ENCODE data around the gene RRP1B.
"Not testable (repeated sequence)": the region's sequence is repeated elsewhere in the genome, so short reads cannot be mapped to it uniquely, and the experiment has no call there.

Gene RRP1B

DNA sequence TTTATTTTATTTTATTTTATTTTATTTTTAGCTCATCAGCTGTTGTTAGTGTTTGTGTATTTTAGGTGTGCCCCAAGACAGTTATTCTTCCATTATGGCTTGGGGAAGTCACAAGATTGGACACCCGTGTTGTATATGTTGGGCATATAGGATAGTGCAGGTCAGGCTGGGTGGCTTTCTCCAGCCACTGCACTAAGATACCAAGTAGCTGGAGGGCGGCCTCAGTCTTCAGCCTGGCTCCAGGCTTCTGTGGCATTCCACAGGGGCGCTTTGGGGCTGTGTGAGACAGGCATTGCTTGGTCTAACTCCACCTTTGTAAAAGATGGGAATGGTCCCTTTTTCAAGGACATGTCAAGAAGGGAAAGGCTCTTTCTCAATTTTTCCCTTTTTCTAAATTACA lies 16.5 kb downstream of the RRP1B start:
- DNase-seq (ENCODE audit: low read depth) = no peak

DNA sequence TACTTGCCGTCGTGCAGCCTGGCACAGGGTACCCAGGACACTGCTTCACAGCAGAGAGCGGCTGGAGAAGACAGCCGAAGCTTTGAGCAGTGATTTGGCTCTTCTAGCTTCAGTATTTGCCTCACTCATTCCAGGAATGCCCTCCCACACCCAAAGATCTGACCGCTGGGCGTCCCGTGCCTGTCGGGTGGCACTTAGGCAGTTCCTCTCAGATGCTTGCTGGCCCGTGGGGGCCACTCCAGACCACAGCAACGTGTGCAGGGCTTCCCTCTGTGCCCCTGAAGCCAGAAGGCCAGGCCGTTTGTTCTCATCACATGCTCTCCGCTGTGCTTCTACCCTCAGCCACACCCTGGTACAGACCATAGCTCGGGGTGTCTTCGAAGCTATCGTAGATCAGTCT lies 17.0 kb downstream of the RRP1B start:
- no peak for DNase-seq (ENCODE audit: low read depth)

DNA sequence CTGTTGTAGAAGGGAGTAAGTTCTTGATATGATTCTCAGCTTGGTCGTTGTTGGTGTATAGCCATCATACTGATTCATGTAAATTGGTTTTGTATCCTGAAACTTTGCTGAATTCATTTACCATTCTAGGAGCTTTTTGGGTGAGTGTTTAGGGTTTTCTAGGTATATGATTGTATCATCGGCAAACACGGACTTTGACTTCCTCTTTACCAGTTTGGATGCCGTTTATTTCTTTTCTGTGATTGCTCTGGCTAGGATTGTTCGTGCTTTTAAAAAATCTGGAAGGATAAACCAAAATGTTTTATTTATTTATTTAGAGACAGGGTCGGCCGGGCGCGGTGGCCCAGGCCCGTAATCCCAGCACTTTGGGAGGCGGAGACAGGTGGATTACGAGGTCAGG lies 20.6 kb downstream of the RRP1B start:
- no peak for DNase-seq (ENCODE audit: low read depth)

DNA sequence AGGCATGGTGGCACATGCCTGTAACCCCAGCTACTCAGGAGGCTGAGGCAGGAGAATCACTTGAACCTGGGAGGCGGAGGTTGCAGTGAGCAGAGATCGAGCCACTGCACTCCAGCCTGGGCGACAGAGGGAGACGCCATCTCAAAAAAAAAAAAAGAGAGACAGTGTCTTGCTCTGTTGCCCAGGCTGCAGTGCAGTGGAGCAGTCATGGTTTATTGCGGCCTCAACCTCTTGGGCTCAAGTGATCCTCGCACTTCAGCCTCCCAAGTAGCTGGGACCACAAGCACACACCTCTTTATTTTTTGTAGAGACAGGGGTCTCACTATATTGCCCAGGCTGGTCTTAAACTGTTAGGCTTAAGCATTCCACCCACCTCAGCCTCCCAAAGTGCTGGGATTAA lies 21.1 kb downstream of the RRP1B start:
- not testable (repeated sequence) for DNase-seq (ENCODE audit: low read depth)

DNA sequence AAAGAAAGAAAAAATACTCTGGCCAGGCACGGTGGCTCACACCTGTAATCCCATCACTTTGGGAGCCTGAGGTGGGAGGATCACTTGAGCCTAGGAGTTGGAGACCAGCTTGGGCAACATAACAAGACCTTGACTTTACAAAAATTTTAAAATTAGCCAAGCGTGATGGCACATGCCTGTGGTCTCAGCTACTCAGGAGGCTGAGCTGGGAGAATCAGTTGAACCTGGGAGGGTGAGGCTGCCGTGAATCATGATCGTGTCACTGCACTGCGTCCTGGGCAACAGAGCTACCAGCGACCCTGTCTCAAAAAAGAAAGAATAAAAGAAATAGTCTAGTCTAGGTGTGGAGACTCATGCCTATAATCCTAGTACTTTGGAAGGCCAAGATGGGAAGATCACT lies 22.3 kb downstream of the RRP1B start:
- no peak for DNase-seq (ENCODE audit: low read depth)

DNA sequence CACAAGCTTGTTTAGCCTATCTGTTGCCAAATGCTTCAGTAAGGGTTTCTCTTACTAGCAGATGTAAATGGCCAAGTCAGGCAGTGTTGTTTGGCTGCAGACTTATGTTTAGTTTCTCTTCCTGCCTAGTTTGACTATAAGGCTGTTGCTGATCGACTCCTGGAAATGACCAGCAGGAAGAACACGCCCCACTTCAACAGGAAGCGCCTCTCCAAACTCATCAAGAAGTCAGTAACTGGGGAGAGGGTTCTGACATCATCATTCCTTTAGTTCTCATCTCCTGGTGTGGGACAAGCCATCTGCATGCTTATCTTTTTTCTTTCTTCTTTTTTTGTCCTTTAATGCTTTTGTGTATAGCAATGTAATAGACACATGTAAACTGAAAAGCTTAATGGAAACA lies 25.1 kb downstream of the RRP1B start:
- DNase-seq (ENCODE audit: low read depth) = no peak

DNA sequence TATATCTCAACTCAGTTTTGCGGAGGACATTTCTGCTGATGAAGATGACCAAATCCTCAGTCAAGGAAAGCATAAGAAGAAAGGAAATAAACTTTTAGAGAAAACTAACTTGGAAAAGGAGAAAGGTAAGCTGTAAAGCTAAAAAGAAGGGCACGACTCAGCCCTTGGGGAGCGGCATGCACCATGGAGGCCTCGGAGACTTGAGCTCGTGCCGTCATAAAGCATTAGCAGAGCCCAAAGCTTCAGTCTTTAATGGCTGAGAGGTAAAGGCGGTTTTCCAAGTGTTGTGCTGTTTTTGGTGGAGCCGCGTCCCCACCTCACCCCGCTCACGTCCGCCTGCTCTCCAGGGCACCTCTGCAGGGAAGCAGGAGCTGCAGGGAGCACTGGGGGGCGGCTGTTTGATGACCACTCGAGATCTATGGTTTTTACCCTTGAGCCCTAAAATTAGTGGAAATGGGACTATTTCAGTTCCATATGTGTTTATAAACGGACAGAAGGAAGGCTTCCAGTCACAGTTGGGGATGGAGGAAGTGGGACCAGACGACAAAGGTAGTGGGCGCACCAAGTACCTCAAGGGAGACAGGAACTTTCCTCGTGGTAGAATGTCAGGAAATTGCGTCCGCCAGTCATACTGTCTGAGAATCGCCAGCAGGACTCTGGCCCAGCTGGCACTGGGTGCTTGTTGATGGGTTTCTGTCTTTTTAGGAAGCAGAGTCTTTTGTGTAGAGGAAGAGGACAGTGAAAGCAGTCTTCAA lies 27.6 kb downstream of the RRP1B start:
- no peak for DNase-seq (ENCODE audit: low read depth)

DNA sequence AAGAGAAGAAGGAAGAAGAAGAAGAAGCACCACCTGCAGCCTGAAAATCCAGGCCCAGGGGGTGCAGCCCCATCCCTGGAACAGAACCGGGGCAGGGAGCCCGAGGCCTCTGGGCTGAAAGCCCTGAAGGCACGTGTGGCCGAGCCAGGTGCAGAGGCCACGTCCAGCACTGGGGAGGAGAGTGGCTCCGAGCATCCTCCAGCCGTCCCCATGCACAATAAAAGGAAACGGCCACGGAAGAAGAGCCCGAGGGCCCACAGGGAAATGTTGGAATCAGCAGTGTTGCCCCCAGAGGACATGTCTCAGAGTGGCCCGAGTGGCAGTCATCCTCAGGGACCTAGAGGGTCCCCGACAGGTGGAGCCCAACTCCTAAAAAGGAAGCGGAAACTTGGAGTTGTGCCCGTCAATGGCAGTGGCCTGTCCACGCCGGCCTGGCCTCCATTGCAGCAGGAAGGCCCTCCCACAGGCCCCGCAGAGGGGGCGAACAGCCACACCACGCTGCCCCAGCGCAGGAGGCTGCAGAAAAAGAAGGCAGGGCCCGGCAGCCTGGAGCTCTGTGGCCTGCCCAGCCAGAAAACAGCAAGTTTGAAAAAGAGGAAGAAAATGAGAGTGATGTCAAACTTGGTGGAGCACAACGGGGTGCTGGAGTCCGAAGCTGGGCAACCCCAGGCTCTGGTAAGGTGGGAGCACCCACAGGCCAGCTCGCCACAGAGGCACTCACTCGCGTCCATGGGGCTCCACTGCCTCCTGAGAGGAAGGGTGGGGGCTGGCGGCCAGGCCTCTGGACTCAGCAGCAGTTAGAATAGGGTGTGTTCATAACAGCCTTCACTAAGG lies 28.4 kb downstream of the RRP1B start:
- DNase-seq (ENCODE audit: low read depth) = no peak

DNA sequence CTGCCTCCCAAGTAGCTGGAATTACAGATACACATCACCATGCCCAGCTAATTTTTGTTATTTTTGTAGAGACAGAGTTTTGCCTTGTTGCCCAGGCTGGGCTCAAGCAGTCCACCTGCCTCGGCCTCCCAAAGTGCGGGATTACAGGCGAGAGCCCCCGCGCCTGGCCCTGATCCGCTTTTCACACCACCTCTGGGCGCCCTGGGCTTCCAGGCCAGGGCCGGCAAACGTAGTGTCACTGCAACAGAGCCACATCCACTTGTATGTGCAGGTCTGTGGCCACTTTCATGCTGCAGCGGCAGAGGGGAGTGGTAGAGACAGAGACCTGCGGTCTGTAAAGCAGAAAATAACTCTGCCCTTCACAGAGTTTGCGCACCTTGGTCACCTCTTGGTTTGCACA lies 29.5 kb downstream of the RRP1B start:
- no peak for DNase-seq (ENCODE audit: low read depth)

DNA sequence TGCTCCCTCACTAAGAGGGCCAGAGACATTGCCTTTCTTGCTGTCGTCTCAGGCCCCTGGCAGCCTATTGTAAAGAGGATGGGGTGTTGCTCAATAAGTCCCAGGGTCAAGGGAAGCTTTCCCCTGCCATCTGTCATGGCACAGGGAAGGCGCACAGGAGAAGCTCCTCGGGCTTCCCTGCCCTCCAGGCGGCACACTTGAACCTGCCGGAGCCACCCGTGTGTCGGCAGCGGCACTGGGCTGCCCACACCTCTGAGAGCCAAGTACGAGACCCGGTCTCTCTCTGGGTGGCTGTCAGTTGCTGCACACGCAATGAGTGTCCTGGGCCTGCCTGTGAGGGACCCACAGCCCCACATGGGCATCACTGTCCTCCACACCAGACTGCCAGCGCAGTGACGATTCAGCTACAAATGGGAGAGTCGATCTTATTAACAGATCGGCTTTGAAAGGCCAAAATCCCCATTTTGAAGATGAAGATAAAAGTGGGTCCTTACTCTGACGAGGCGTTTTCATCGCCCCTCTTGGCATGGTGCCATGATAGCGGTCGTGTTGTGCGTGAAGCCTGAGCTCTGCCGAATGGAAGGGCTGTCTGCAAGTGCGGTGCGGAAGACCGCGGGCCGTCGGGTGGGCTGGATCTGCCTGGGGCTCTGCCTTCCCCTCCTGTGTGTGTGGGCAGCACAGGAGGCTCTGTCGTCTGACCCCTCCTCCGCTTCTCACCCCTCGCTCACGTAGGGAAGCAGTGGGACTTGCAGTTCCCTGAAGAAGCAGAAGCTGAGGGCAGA lies 30.4 kb downstream of the RRP1B start:
- no peak for DNase-seq (ENCODE audit: low read depth)

DNA sequence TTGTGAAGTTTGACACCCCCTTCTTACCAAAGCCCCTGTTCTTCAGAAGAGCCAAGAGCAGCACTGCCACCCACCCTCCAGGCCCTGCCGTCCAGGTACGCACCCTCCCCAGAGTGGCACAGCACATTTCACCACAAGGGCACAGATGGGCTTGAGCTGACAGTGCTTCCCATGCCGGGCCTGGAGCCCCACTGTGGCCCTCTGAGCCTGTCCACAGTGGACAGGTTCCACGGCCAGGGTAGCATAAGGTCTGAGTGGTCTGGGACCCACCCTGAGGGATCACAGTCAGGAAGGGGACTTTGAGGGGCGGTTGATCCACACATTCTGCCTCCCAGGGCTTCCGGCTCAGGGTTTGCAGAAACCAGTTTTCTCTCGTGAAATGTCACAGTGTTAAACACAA lies 31.0 kb downstream of the RRP1B start:
- DNase-seq (ENCODE audit: low read depth) = no peak

DNA sequence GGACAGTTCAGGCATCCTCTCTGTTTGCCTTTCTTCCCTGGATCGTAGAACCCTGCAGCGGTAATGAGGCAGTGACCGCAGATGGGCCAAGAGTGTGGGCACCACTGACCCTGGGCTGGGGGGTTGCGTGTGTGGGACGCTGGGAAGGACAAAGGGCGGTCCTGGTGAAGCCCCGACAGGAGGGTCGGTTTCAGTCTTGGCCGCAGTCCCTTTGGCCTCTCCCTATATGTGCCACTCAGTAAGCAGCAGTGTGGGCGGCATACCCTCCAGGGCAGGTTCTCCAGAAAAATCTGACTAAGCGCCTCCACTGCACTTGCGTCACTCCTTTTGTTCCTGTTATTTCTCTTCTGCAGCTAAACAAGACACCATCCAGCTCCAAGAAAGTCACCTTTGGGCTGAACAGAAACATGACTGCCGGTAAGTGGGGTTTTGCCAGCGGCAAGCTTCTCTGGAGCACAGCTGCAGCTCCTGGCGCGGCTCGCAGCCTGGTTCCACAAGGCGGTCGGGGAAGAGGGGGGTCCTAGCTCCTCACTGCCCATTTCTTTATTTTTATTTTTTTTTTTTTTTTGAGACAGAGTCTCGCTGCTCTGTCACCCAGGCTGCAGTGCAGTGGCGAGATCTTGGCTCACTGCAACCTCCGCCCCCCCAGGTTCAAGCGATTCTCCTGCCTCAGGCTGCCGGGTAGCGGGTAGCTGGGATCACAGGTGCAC lies 31.9 kb downstream of the RRP1B start:
- DNase-seq (ENCODE audit: low read depth) = no peak

DNA sequence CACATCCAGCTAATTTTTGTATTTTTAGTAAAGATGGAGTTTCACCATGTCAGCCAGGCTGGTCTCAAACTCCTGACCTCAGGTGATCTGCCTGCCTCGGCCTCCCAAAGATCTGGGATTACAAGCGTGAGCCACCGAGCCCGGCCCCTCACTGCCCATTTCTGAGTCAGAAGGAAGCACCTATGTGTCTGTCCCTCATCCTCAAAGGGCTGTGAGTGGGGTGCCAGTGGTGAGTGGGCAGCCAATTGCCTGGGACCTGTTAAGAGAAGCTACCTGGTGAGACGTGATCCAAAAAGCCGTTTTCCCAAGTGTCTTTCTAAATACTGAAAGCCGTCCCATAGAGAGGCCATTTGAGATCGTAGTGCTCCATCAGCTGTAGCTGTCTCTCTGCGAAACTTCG lies 32.4 kb downstream of the RRP1B start:
- no peak for DNase-seq (ENCODE audit: low read depth)

DNA sequence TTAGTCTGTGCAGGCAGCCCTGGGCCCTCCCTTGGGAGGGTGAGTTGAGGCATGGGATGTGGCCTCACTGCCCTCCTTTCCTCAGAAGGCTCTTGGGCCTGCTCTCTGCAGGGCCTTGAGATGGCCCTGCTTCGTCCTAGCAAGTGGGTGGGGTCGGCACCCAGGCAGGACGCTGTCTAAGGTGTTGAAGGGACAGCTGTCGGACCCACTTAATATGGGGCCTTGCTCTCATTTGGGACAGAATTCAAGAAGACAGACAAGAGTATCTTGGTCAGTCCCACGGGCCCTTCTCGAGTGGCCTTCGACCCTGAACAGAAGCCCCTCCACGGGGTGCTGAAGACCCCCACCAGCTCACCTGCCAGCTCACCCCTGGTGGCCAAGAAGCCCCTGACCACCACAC lies 33.6 kb downstream of the RRP1B start:
- no peak for DNase-seq (ENCODE audit: low read depth)

DNA sequence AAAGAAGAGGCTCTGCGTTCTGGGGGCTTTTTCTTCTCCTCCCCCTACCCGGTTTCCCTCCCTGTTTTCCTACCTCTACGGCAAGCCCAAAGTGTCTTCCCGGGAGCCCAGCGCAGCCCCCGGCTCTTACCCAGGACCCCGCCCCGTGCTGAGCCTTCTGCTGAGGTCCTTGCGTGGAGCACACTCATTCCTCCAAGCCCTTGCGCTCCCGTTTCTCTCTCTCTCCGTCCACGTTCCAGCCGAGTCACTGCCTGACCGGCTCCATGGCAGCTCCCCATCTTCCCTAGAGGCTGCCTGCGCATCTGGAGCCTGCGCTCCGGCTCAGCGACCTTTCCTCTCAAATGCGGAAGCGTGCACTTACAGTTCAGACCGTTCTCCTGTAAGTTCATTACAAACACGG lies 34.6 kb downstream of the RRP1B start:
- no peak for DNase-seq (ENCODE audit: low read depth)

DNA sequence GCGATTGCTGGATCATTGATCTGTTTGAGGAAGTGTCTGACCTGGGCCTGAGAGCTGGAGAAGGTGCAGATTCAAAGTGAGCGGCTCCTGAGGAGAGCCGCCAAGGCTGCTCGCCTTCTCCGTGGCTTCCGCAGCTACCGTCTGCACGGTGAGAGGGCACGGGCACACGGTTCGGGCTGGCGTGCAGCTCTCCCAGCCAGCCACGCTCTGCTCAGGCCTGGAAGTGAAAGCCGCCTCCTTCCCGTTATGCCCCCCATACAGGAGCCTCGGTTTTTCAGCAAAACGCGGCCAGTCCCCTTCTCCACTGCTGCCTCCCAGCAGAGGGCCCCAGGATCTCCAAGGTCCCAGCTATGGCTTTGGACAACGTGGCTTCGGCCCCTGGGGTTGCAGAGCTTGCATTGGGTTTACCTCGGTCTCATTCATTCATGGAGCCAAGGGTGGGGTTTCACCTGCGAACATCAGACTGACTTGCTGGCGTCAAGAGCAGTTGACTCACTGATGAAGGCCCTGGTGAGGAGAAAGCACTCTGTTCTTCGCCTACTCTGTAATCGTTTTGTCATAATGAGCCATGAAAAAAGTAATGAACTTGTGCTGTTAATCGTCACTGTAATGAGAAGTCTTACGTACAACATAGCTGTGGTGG lies 35.2 kb downstream of the RRP1B start:
- no peak for DNase-seq (ENCODE audit: low read depth)

DNA sequence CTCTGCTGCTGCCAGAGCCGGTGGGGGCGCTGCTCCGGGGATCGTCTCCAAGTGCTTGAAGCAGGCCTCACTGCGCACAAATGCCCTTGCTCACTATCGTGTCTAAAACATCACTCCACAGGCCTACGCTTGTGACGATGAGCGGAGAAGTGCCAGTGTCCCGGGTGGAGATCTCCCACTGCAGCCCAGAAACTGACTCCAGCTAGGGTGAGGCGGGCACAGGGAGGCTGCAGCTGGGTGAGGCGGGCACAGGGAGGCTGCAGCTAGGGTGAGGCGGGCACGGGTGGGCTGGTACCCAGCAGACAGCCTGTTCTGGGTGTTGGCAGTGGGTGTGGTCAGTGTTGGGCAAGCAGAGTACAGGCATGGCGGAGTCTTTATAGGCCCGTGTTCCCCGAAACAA lies 36.9 kb downstream of the RRP1B start:
- DNase-seq (ENCODE audit: low read depth) = no peak

DNA sequence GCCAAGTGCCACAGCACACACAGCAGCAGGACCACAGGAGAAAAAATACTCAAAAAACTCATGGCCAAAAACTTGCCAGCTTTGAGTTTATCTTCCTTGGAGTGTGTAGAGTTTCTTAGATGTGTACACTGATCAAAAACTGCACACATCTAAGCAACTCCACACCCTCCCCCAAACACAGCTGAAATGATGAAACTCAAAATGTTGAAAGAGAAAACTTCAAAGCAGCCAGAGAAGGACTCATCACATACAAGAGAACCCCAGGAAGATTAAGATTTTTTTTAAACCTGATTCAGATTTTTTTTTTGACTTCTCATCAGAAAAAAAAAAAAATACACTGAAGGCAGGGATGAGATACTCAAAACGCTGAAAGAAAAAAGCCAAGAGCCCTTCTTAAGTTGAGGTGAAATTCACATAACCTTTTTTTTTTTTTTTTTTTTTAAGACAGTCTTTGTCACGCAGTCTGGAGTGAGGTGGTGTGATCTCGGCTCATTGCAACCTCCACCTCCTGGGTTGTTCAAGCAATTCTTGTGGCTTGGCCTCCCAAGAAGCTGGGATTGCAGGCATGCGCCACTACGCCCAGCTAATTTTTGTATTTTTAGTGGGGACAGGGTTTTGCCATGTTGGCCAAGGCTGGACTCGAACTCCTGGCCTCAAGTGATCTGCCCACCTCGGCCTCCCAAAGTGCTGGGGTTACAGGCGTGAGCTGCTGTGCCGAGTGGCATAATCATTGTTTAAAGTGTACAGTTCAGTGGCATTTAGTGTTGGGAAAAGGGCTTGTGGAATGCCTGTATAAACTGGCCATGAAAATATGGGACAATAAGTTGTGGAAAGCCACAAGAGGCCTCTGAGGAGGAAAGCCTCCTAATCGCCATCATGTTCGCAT lies 38.6 kb downstream of the RRP1B start:
- no peak for DNase-seq (ENCODE audit: low read depth)

DNA sequence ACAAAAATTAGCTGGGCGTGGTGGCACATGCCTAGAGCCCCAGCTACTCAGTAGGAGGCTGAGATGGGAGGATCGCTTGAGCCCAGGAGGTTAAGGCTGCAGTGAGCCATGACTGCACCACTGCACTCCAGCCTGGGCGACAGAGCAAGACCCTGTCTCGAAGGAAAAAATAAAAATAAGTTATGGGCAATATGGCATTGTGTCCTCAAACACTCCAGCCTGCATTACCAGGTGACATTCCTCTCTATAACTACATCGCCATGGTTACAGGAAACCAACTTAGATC lies 40.1 kb downstream of the RRP1B start:
- DNase-seq (ENCODE audit: low read depth) = not testable (repeated sequence)

DNA sequence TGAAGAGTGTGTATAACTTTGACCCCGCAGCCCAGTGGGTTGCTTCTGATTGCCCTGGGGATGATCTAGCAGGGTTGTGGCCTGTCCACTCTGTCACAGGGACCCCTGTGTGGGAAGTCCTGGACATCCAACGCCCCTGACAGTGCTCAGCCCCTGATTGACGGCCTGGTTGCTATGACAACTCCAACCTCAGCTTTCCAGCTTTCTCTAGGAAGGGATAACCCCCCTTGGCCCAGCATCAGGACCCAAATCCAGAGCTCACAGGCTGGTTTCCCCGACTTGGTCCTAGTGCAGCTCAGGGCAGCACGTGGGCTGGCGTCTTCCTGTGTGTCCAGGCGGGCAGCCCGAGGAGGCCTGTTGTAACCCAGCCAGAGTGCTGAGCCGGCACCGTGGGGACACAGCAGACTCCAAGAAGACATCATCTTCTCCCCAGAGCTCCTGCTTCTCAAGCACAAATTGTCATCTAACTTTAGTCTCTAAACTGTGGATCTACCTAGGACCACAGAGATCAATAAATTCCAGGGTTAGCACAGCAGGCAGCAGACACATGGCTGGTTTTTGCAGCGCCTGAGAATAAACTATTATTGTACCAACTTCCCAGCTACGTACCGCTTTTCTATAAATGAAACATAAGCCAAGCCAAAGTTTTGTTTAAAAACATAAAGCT lies 40.7 kb downstream of the RRP1B start:
- DNase-seq (ENCODE audit: low read depth) = no peak

Data from stimulated activated CD8-positive, alpha-beta memory T cell treated with anti-CD3 and anti-CD28 coated beads, Interleukin-12 subunit alpha, Interleukin-12 subunit beta, amount 100 ng/mL, for 4 hours (primary cell).